ENCODE data around the gene HOXD10. TPM values are rescaled to one million over a fixed set of nuclear protein-coding genes. Genes with fewer than 3 reads are reported as not detected.

HOXD10 gene
- total RNA-seq, 1 donor from 2014 or later: not detected

- Histone ChIP-seq H3K4me3 (no peak overlapping the region), H3K27me3 (peaks cover 100% of the 10 kb centered on the region), H3K9me3 (ENCODE audit: low read depth) (no peaks in the 10 kb centered on the region), H3K36me3 (no peaks in the 10 kb centered on the region), H3K9ac (no peak overlapping the region), H3K79me2 (ENCODE audit: low read depth) (no peaks in the 10 kb centered on the region), H3K4me2 (no peak overlapping the region), H3K4me1 (no peaks in the 10 kb centered on the region), H4K20me1 (ENCODE audit: low read depth) (peaks cover 90% of the 10 kb centered on the region), H3K27ac (no peak overlapping the region), H2AFZ (replicated peaks) (no peak overlapping the region), H3F3A (ENCODE audit: low read depth) (peaks cover 3% of the 10 kb centered on the region)
- H3K9me3 Mint-ChIP-seq: peaks cover 5% of the 10 kb centered on the region
- no peaks in the 10 kb centered on the region for H3K36me3 Mint-ChIP-seq
- peaks cover 81% of the 10 kb centered on the region for H3K27me3 Mint-ChIP-seq (ENCODE audit: insufficient read depth, low read depth)
- H3K4me3 Mint-ChIP-seq: no peak overlapping the region
- H3K27ac Mint-ChIP-seq: no peak overlapping the region
- TF ChIP-seq EZH2phosphoT487 (IDR thresholded peaks at IDR 0.05) (peak; percentile 21), CTCF (IDR thresholded peaks at IDR 0.05) (no peak)
- peaks cover 17% of the 10 kb centered on the region for H3K4me1 Mint-ChIP-seq
- no peak for DNase-seq (ENCODE audit: low spot score)
Observed at GRCh38 chr2:176124947-176125771, 8.6 kb downstream of the HOXD10 start.

- no peak overlapping the region for H3K27ac ChIP-seq
Observed at GRCh38 chr2:176125772-176126054, 9.1 kb downstream of the HOXD10 start.

GRCh38 chr2:176126929-176127773 is 10.6 kb downstream of the HOXD10 start:
- H3K4me1 Mint-ChIP-seq: peaks cover 17% of the 10 kb centered on the region
- H3K36me3 Mint-ChIP-seq: no peaks in the 10 kb centered on the region
- Histone ChIP-seq H3K79me2 (ENCODE audit: low read depth) (no peaks in the 10 kb centered on the region), H3K27ac (no peak overlapping the region), H3K4me3 (no peak overlapping the region), H3K27me3 (peaks cover 100% of the 10 kb centered on the region), H3K4me1 (peaks cover 3% of the 10 kb centered on the region), H3K36me3 (no peaks in the 10 kb centered on the region), H3K9me3 (ENCODE audit: low read depth) (no peaks in the 10 kb centered on the region), H2AFZ (replicated peaks) (no peak overlapping the region), H4K20me1 (ENCODE audit: low read depth) (peaks cover 88% of the 10 kb centered on the region), H3K9ac (no peak overlapping the region), H3F3A (ENCODE audit: low read depth) (peaks cover 3% of the 10 kb centered on the region), H3K4me2 (no peak overlapping the region)
- peaks cover 9% of the 10 kb centered on the region for H3K9me3 Mint-ChIP-seq
- peak; percentile 95 for TF ChIP-seq CTCF (IDR thresholded peaks at IDR 0.05)
- no peak for TF ChIP-seq EZH2 (IDR thresholded peaks at IDR 0.05)
- H3K27ac Mint-ChIP-seq: no peak overlapping the region
- peaks cover 82% of the 10 kb centered on the region for H3K27me3 Mint-ChIP-seq (ENCODE audit: insufficient read depth, low read depth)
- DNase-seq (ENCODE audit: low spot score): peak; percentile 82
- H3K4me3 Mint-ChIP-seq: no peak overlapping the region

More at GRCh38 chr2:176125772-176126054, 9.1 kb downstream of the HOXD10 start:
- H3K9ac ChIP-seq: no peak overlapping the region
- no peak overlapping the region for H2AFZ ChIP-seq (replicated peaks)
- H3K79me2 ChIP-seq (ENCODE audit: low read depth): no peaks in the 10 kb centered on the region
- no peak overlapping the region for H3K4me3 ChIP-seq
- Mint-ChIP-seq H3K4me1 (peaks cover 17% of the 10 kb centered on the region), H3K27ac (no peak overlapping the region), H3K36me3 (no peaks in the 10 kb centered on the region), H3K4me3 (no peak overlapping the region), H3K9me3 (peaks cover 5% of the 10 kb centered on the region), H3K27me3 (ENCODE audit: insufficient read depth, low read depth) (peaks cover 77% of the 10 kb centered on the region)
- no peaks in the 10 kb centered on the region for H3K36me3 ChIP-seq
- H3K27me3 ChIP-seq: peaks cover 100% of the 10 kb centered on the region
- H3K4me2 ChIP-seq: no peak overlapping the region
- no peak for DNase-seq (ENCODE audit: low spot score)
- H3K9me3 ChIP-seq (ENCODE audit: low read depth): no peaks in the 10 kb centered on the region
- TF ChIP-seq EZH2phosphoT487 (IDR thresholded peaks at IDR 0.05) (no peak), CTCF (IDR thresholded peaks at IDR 0.05) (no peak), EZH2 (IDR thresholded peaks at IDR 0.05) (no peak)
- peaks cover 89% of the 10 kb centered on the region for H4K20me1 ChIP-seq (ENCODE audit: low read depth)
- peaks cover 3% of the 10 kb centered on the region for H3K4me1 ChIP-seq
- H3F3A ChIP-seq (ENCODE audit: low read depth): peaks cover 3% of the 10 kb centered on the region
